GM19455 (cell line): ENCODE results near the gene ASPG.

Source experiments
- ATAC-seq: cut with Tn5 transposase; IDR thresholded peaks from one replicate; pipeline ENCODE4 v1.9.1; 2021; ENCODE audit not compliant: unreplicated experiment

Gene ASPG

GRCh38 chr14:104158827-104159798 is 73.6 kb downstream of the ASPG start:
- no peak for ATAC-seq

DNA sequence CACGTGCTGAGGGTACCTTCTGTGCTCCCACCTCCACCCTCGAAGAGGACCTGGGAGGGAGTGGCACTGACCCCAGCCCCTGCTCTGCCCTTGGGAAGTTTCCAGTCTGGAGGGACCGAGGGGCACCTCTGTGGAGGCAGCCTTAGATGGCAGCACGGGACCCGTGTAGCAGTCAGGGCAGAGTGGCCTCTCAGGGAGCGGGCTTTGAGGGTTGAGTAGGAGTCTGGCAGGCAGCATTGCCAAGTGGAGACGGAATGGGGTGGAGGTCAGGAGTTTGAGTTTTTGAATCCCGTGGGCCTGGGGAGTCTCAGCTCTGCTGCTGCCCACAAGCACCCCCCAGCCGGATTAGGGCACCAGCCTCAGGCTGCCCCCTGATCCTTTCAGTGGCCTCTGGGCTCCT is 74.5 kb downstream of the ASPG start:
- no peak for ATAC-seq

DNA sequence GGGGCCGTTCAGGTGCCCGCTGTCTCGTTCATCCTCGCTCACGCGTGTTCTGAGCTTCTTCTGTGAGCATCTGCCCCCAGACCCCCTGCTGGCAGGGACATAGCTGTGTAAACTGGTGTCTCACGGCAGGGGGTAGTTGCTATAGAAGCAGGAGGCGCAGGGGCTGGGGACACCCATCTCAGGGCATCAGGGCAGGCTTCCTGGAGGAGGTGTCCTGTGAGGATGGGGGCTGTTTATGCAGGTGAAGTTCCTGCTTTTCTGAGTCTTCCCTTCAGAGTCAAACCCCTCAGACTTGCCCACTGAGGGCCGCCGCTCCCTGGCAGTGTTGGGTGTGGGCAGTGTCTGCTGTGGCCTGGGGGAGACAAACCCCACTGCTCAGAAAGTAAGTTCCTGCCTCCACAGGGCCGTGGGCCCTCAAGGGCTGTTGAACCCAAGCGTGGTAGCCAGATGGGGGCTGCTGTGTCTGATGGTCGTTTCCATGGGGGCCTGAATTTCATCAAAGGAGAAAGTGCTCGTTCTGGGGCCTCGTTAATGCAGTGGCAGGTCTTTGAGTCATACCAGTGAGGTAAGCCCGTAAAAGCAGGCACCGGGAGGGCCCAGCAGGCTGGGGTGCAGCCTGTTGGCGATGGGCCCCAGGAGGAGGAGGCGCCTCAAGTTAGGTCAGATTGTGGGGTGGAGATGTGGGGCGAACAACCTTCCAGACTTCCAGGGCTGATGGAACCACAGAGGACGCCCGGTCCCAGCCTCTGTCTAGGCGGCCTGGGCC is 76.3 kb downstream of the ASPG start:
- ATAC-seq, result no peak

DNA sequence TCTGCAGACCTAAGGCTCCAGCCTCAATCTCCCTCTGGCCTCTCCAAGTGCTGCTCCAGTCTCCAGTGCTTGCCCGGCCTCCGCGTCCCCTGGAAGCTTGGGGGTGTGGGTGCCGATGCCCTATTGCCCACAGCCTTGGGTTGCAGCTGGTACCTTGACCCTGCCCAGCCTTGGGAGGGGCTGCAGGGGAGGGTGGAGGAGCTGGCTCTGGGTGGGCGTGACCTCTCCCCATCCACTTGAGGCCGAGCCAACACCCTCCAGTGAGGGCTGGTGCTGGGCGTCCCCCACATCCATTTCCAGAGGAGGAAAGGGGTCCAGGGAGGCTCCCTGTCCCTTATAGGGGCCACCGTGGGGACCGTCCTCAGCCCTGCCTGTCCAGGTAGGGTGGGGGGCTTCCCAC is 77.0 kb downstream of the ASPG start:
- no peak for ATAC-seq

DNA sequence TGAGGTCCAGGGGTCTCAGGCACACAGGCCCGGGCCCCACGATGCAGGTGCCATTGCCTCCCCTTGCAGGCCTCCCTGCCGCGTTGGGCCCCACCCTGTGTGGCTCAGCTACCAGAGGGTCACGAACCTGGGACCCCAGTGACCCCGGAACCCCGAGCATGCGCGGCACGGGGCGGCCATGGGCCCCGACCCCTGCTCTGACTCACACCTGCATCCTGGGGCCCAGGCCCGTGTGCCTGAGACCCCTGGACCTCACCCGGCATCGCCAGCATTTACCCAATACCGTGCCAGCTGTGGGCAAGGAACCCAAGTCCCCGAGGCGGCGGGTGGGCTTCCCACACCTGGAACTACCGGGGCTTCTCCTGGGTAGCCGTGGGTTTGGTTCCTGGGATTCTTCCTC is 78.0 kb downstream of the ASPG start:
- no peak for ATAC-seq

- no peak for ATAC-seq
These were observed 78.5 kb downstream of the ASPG start for GRCh38 chr14:104164041-104164440.

DNA sequence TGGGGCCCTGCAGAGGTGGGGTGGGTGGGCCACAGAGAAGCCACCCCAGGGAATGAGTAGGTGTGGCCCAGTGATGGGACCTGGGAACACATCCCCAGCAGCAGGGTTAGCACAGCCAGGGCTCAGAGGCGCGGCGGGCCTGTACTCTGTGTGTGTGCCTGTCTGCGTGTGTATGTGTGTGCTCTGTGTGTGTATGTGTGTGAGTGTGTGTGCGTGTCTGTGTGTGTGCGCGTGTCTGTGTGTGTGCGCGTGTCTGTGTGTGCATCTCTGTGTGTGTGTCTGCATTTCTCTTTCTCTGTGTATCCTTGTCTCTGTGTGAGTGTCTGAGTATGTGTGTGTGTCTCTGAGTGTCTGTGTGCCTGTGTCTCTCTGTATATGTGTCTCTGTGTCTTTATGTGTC is 79.0 kb downstream of the ASPG start:
- ATAC-seq, result no peak
